Kidney (tissue), 14 donors: ENCODE results near the gene SLX9. TPM values are rescaled to one million over a fixed set of nuclear protein-coding genes. Genes with fewer than 3 reads are reported as not detected.

Experiments
- DNase-seq, 5 donors: peaks; one replicate each; pipeline ENCODE4 v3.0.0-alpha.2; 2013 to 2020
- FAIRE-seq: peaks from 2 replicates; lab custom pipeline; 2012; peaks lifted over from hg19 to GRCh38; lab: Jason Lieb, UNC
- H3K27ac ChIP-seq, 2 donors: one replicate each; pipeline ENCODE4 v1.7.0; 2013; ENCODE audit warnings: low read depth in 2 of 2, low read length in 2 of 2, inconsistent platforms in 1 of 2
- H3K27me3 ChIP-seq: one replicate; pipeline ENCODE4 v1.7.1; 2013; ENCODE audit warnings: low read length, inconsistent platforms; ENCODE audit not compliant: control insufficient read depth, insufficient read depth
- H3K36me3 ChIP-seq, 3 donors: one replicate each; pipeline versions ENCODE4 v1.7.0 to v1.7.1; 2013; ENCODE audit warnings: low read length in 3 of 3, control low read depth in 1 of 3, inconsistent platforms in 1 of 3; ENCODE audit not compliant: insufficient read depth in 3 of 3, control insufficient read depth in 2 of 3
- H3K4me1 ChIP-seq, 3 donors: one replicate each; pipeline versions ENCODE4 v1.7.0 to v1.7.1; 2013; ENCODE audit warnings: low read length in 3 of 3, inconsistent platforms in 1 of 3, low read depth in 1 of 3; ENCODE audit not compliant: control insufficient read depth in 2 of 3, insufficient read depth in 2 of 3
- H3K4me3 ChIP-seq, 3 donors: one replicate each; pipeline versions ENCODE4 v1.7.0 to v1.8.1; 2013; ENCODE audit warnings: low read length in 3 of 3, control low read depth in 1 of 3, inconsistent platforms in 1 of 3
- H3K9ac ChIP-seq, 3 donors: one replicate each; pipeline versions ENCODE4 v1.7.0 to v1.7.1; 2013; ENCODE audit warnings: low read length in 3 of 3, control low read depth in 1 of 3, inconsistent platforms in 1 of 3
- H3K9me3 ChIP-seq, 3 donors: one replicate each; pipeline versions ENCODE4 v1.7.0 to v1.7.1; 2013; ENCODE audit warnings: low read length in 3 of 3, control low read depth in 1 of 3, inconsistent platforms in 1 of 3; ENCODE audit not compliant: control insufficient read depth in 2 of 3, insufficient read depth in 1 of 3
- intact Hi-C: fragments of 100-400 bp; cut with DNase I; formaldehyde crosslinking; loops from one replicate; pipeline ENCODE4 v1.11.1; 2022
- polyA plus RNA-seq: library from polyadenylated mRNA; stranded (reverse); fragments of 350-450 nt; fragmentation: Illumina TruSeq; extraction: RNeasy Lipid Tissue Mini Kit (QIAGEN cat#74804); gene quantifications from one replicate; pipeline ENCODE4 v1.2.3, GENCODE V29; 2014; ENCODE audit warnings: low read depth, low replicate concordance; ENCODE audit not compliant: insufficient read depth
- total RNA-seq: library from RNA; stranded (reverse); fragmentation: NEBNext Ultra II Directional; extraction: Animal tissue kit (Norgen Biotek cat#: 25700); gene quantifications from one replicate; pipeline ENCODE4 v1.2.1, GENCODE V29; 2021
- TF ChIP-seq, protein P1 (sequence below): IDR thresholded peaks from 3 replicates; pipeline ENCODE4 v1.5.1; 2012; ENCODE audit warnings: mild to moderate bottlenecking, moderate library complexity, borderline replicate concordance; ENCODE audit not compliant: insufficient read depth; ENCODE audit errors: extremely low read depth
- donor health status: control.
- donor health status: control.
- donor health status: control.
- donor health status: control.
- donor health status: control.
- donor health status: DM: yes; HTN: yes; CAD: no.
- donor health status: Normal renal cell carcinoma (clear cell type).

SLX9 gene
- total and polyA plus RNA-seq, 2 donors from 2014 or later = 27.1 to 35.1 TPM

DNA sequence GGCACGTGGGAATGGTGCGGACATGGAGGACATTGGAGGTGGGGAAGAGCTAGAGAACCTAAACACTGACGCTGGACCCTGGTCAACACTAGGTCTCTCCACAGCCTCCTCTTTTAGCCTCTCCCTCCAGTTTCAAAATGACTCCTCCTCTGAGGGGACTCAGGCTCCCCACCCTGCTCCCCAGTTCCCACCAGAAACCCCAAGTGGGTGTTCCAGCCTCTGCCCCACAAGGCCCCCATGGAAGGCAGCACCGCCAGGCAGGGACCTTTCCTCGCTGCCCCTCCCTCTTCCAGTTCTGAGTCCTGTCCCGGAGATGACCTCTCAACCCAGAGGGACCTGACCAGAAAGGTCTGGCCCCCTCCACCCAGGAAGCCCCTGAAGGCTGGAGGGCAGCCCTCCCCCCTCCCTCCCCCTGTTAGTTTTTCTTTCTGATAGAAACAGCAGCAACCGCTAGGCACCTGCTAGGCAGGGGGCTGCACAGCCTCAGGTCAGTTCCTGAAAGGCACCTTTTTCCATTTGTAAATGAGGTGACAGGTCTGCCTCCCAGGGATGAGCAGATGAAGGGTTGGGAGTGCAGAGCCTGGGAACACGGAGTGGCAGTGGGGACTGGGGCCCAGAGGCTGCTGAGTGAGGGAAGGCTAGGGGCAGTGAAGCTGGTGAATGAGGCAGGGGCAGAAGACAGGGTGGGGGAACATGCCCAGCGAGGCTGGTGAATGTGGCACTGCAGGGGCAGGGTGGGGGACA is 9.9 kb upstream of the SLX9 start:
- H3K27ac ChIP-seq = no peak overlapping the region
- H3K4me1 ChIP-seq = peaks cover 0 to 13% (median 0%) of the 10 kb centered on the region in 3 donors
- no peaks in the 10 kb centered on the region for H3K36me3 ChIP-seq
- intact Hi-C loops = no loop called here
- no peak overlapping the region for H3K4me3 ChIP-seq
- DNase-seq (peak in 1 of 5 donors; percentile 50), FAIRE-seq (no peak)
- no peak overlapping the region for H3K9ac ChIP-seq
- TF ChIP-seq, protein P1, sequence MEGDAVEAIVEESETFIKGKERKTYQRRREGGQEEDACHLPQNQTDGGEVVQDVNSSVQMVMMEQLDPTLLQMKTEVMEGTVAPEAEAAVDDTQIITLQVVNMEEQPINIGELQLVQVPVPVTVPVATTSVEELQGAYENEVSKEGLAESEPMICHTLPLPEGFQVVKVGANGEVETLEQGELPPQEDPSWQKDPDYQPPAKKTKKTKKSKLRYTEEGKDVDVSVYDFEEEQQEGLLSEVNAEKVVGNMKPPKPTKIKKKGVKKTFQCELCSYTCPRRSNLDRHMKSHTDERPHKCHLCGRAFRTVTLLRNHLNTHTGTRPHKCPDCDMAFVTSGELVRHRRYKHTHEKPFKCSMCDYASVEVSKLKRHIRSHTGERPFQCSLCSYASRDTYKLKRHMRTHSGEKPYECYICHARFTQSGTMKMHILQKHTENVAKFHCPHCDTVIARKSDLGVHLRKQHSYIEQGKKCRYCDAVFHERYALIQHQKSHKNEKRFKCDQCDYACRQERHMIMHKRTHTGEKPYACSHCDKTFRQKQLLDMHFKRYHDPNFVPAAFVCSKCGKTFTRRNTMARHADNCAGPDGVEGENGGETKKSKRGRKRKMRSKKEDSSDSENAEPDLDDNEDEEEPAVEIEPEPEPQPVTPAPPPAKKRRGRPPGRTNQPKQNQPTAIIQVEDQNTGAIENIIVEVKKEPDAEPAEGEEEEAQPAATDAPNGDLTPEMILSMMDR = no peak
- H3K27me3 ChIP-seq = peaks cover 4% of the 10 kb centered on the region
- no peaks in the 10 kb centered on the region for H3K9me3 ChIP-seq

DNA sequence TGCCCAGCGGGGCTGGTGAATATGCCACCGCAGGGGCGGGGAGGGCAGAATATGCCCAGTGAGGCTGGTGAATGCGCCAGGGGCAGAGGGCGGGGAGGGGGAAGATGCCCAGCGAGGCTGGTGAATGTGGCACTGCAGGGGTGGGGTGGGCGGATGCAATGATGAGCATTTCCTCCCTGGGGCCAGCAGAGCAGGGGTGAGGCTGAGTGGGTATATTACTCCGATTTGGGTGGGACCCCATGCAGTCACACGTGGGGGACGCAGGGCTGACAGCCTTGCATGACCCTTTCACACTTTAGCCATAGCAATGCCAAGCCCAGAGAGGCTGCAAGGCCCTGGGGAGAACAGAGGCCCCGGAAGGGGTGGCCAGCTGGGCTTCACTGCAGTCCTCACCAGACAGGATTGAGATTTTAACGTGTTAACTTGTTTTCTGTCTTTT is 9.3 kb upstream of the SLX9 start:
- intact Hi-C loops = no loop called here
- TF ChIP-seq, protein P1 = no peak
- Histone ChIP-seq H3K9me3 (no peaks in the 10 kb centered on the region), H3K9ac (no peak overlapping the region), H3K36me3 (no peaks in the 10 kb centered on the region), H3K4me3 (no peak overlapping the region), H3K27me3 (peaks cover 4% of the 10 kb centered on the region), H3K4me1 (peaks cover 0 to 13% (median 0%) of the 10 kb centered on the region in 3 donors), H3K27ac (no peak overlapping the region)
- DNase-seq = peak in 2 of 5 donors; percentile 48 to 78
- FAIRE-seq = no peak

DNA sequence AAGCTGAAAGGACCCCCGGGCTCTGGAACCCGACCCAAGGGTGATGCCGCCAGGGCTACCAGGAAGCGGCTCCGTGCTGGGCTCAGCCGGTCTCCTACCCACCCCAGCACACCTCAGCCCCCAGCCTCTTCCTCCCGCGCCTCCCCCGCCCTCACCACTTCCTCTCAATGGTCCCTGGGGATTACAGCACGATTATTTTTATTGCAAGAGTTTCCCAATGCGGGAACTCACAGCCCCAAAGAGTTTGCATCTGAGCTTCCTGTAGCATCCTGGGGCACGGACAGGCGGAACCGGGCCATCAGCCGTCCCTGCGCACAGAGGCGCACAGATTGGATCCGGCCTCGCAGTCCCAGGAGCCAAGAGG is 8.7 kb upstream of the SLX9 start:
- H3K27me3 ChIP-seq = peaks cover 4% of the 10 kb centered on the region
- peak overlapping the region in 1 of 3 donors; percentile 35 for H3K4me3 ChIP-seq
- H3K27ac ChIP-seq = no peak overlapping the region
- no peaks in the 10 kb centered on the region for H3K36me3 ChIP-seq
- intact Hi-C loops = no loop called here
- TF ChIP-seq, protein P1 = no peak
- no peak overlapping the region for H3K9ac ChIP-seq
- peak in 2 of 5 donors; percentile 44 to 88 for DNase-seq
- H3K9me3 ChIP-seq = no peaks in the 10 kb centered on the region
- H3K4me1 ChIP-seq = peaks cover 0 to 13% (median 0%) of the 10 kb centered on the region in 3 donors
- FAIRE-seq = no peak
